HCT116 (cell line): ENCODE results near the gene ELOA.

Experiments used
- CEBPB ChIP-seq: IDR thresholded peaks from 2 replicates; pipeline ENCODE4 v1.6.1; 2012; ENCODE audit warnings: low read depth
- CTCF ChIP-seq, 3 experiments: fragments of 200-600 bp in 1 of 3; sonication (generic) in 1 of 3; IDR thresholded peaks in 2 of 3; conservative IDR thresholded peaks in 1 of 3; 2 replicates each; pipeline ENCODE4 v1.5.1; 2012 to 2017; ENCODE audit warnings: low read depth in 2 of 3, low read length in 2 of 3, antibody characterized with exemption in 1 of 3, borderline replicate concordance in 1 of 3, control low read depth in 1 of 3, mild to moderate bottlenecking in 1 of 3, mixed read lengths in 1 of 3, mixed run types in 1 of 3, moderate library complexity in 1 of 3; ENCODE audit not compliant: insufficient read depth in 1 of 3
- EGR1 ChIP-seq: IDR thresholded peaks from 2 replicates; pipeline ENCODE4 v1.6.1; 2012; ENCODE audit warnings: low read depth
- EZH2 ChIP-seq: fragments of 200-600 bp; sonication (generic); IDR thresholded peaks from 2 replicates; pipeline ENCODE4 v1.6.1; 2017; ENCODE audit warnings: antibody characterized with exemption, mixed run types
- EZH2phosphoT487 ChIP-seq: fragments of 200-600 bp; IDR thresholded peaks from 2 replicates; pipeline ENCODE4 v1.6.1; 2018; ENCODE audit warnings: antibody characterized with exemption, borderline replicate concordance
- POLR2A ChIP-seq: IDR thresholded peaks from 2 replicates; pipeline ENCODE4 v1.7.0; 2011; ENCODE audit warnings: borderline replicate concordance; ENCODE audit not compliant: insufficient read depth, insufficient read length; ENCODE audit errors: extremely low read depth
- POLR2AphosphoS5 ChIP-seq: IDR thresholded peaks from 2 replicates; pipeline ENCODE4 v1.6.1; 2011; ENCODE audit warnings: mild to moderate bottlenecking, low read depth, low read length, moderate library complexity
- RAD21 ChIP-seq: IDR thresholded peaks from 2 replicates; pipeline ENCODE4 v1.6.1; 2012; ENCODE audit warnings: low read depth, mild to moderate bottlenecking
- SRF ChIP-seq: IDR thresholded peaks from 2 replicates; pipeline ENCODE4 v1.6.1; 2012; ENCODE audit warnings: low read depth
- ZNF274 ChIP-seq: fragments of 200-500 bp; sonication (Bioruptor generic); IDR thresholded peaks from 2 replicates; pipeline ENCODE4 v1.6.1; 2014; ENCODE audit warnings: mild to moderate bottlenecking, low read depth, low read length, inconsistent platforms
- TF ChIP-seq, protein P1 (sequence below): IDR thresholded peaks from 2 replicates; pipeline ENCODE4 v1.6.1; 2011; ENCODE audit warnings: mild to moderate bottlenecking, low read length, moderate library complexity; ENCODE audit not compliant: insufficient replicate concordance; ENCODE audit errors: extremely low read depth

GRCh38 chr1:23772049-23772853 lies 29.0 kb downstream of the ELOA start:
- TF ChIP-seq EZH2phosphoT487 (no peak), POLR2A (no peak), CTCF (IDR thresholded peaks at IDR 0.05 in 2 of 3, conservative IDR thresholded peaks at IDR 0.05 in 1 of 3; ENCODE audit: borderline replicate concordance in 1 of 3, insufficient read depth in 1 of 3, low read depth in 2 of 3, low read length in 2 of 3) (peak; percentile 85 to 97 (median 93)), RAD21 (peak; percentile 90), CEBPB (no peak), ZNF274 (no peak), EGR1 (no peak), SRF (no peak), EZH2 (no peak), POLR2AphosphoS5 (no peak)
- TF ChIP-seq, protein P1, sequence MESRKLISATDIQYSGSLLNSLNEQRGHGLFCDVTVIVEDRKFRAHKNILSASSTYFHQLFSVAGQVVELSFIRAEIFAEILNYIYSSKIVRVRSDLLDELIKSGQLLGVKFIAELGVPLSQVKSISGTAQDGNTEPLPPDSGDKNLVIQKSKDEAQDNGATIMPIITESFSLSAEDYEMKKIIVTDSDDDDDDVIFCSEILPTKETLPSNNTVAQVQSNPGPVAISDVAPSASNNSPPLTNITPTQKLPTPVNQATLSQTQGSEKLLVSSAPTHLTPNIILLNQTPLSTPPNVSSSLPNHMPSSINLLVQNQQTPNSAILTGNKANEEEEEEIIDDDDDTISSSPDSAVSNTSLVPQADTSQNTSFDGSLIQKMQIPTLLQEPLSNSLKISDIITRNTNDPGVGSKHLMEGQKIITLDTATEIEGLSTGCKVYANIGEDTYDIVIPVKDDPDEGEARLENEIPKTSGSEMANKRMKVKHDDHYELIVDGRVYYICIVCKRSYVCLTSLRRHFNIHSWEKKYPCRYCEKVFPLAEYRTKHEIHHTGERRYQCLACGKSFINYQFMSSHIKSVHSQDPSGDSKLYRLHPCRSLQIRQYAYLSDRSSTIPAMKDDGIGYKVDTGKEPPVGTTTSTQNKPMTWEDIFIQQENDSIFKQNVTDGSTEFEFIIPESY, result no peak
